GM12892 (cell line): ENCODE data around the gene SEL1L3.

Experiments
- POLR2A ChIP-seq: IDR thresholded peaks from 2 replicates; pipeline ENCODE4 v1.6.1; 2011; ENCODE audit warnings: low read depth, low read length, control low read depth
- TAF1 ChIP-seq: IDR thresholded peaks from 2 replicates; pipeline ENCODE4 v1.6.1; 2011; ENCODE audit warnings: low read depth, mild to moderate bottlenecking, control low read depth, low read length, borderline replicate concordance

GRCh38 chr4:25743971-25744370 is 118.8 kb downstream of the SEL1L3 start:
- TF ChIP-seq POLR2A (no peak), TAF1 (no peak)
